Stimulated activated CD8-positive, alpha-beta memory T cell treated with anti-CD3 and anti-CD28 coated beads, Interleukin-12 subunit alpha, Interleukin-12 subunit beta, amount 100 ng/mL, for 1 hour (primary cell): ENCODE data around the gene PRMT2.
A peak's percentile ranks its signal among the peaks of the same experiment; 100 is the strongest.

Experiments used
- DNase-seq: peaks from one replicate; pipeline ENCODE4 v3.0.0-alpha.2; 2020; ENCODE audit warnings: low read depth

Gene PRMT2

GRCh38 chr21:46635324-46636180, at the start of gene PRMT2:
Gene PRMT2, plus strand, starts transcription at chr21:46635674. Its CDS starts 1,278 bp downstream, at chr21:46636952.
- DNase-seq = peak; percentile 97

GRCh38 chr21:46594276-46594675, 41.2 kb upstream of the PRMT2 start:
- no peak for DNase-seq

- DNase-seq = no peak
These were observed 39.3 kb upstream of the PRMT2 start for GRCh38 chr21:46596201-46596600.

- DNase-seq = no peak
These were observed 38.4 kb upstream of the PRMT2 start for GRCh38 chr21:46597031-46597430.

- no peak for DNase-seq
These were observed 37.6 kb upstream of the PRMT2 start for GRCh38 chr21:46597896-46598343.

GRCh38 chr21:46598581-46599572, 36.6 kb upstream of the PRMT2 start:
- DNase-seq = no peak

GRCh38 chr21:46600305-46600704, 35.2 kb upstream of the PRMT2 start:
- no peak for DNase-seq

- no peak for DNase-seq
These were observed 34.5 kb upstream of the PRMT2 start for GRCh38 chr21:46600978-46601377.

- DNase-seq = no peak
These were observed 32.2 kb upstream of the PRMT2 start for GRCh38 chr21:46603228-46603627.

- DNase-seq = no peak
These were observed 31.0 kb upstream of the PRMT2 start for GRCh38 chr21:46604329-46604974.

- no peak for DNase-seq
These were observed 30.3 kb upstream of the PRMT2 start, which contains the start of gene S100B for GRCh38 chr21:46604975-46605766. Gene S100B, minus strand, starts transcription at chr21:46605082. Its CDS starts 2,667 bp downstream, at chr21:46602415.

GRCh38 chr21:46605767-46606426, 29.6 kb upstream of the PRMT2 start:
- no peak for DNase-seq

GRCh38 chr21:46606427-46606813, 29.1 kb upstream of the PRMT2 start:
- no peak for DNase-seq

GRCh38 chr21:46607636-46608035, 27.8 kb upstream of the PRMT2 start:
- DNase-seq = no peak

GRCh38 chr21:46608672-46609111, 26.8 kb upstream of the PRMT2 start:
- no peak for DNase-seq

GRCh38 chr21:46610018-46610701, 25.3 kb upstream of the PRMT2 start:
- no peak for DNase-seq

- no peak for DNase-seq
These were observed 22.1 kb upstream of the PRMT2 start for GRCh38 chr21:46613391-46613790.

GRCh38 chr21:46616050-46616449, 19.4 kb upstream of the PRMT2 start:
- DNase-seq = no peak

- no peak for DNase-seq
These were observed 18.8 kb upstream of the PRMT2 start for GRCh38 chr21:46616656-46617055.
